H1 (cell line): ENCODE measurements around the gene GPRASP1. TPM values are rescaled to one million over a fixed set of nuclear protein-coding genes. Genes with fewer than 3 reads are reported as not detected.

Source experiments
- CTCF ChIA-PET: fragments of 300-600 bp; sonication (Branson Sonifier 250); formaldehyde crosslinking; loops from one replicate; lab custom pipeline; 2021; ENCODE audit not compliant: partially characterized antibody; lab: Charles Lee
- POLR2A ChIA-PET: fragments of 300-600 bp; sonication (Branson Sonifier 250); formaldehyde crosslinking; loops from one replicate; lab custom pipeline; 2021; ENCODE audit warnings: inconsistent platforms; ENCODE audit not compliant: partially characterized antibody; lab: Charles Lee
- DNase-seq, 2 experiments: peaks; one replicate each; pipeline versions ENCODE4 v3.0.0 to v3.0.0-alpha.2; 2010 to 2022; ENCODE audit warnings: low spot score in 2 of 2, low read depth in 1 of 2, mixed read lengths in 1 of 2
- FAIRE-seq: peaks from 2 replicates; lab custom pipeline; 2011; peaks lifted over from hg19 to GRCh38; lab: Jason Lieb, UNC
- H2AFZ ChIP-seq: 2 replicates; pipeline ENCODE4 v1.8.1; 2012; ENCODE audit warnings: low read length, inconsistent platforms
- H2AK5ac ChIP-seq: 2 replicates; pipeline ENCODE4 v1.6.1; 2013; ENCODE audit warnings: low read depth, low read length
- H2BK120ac ChIP-seq: replicated peaks from 2 replicates; pipeline ENCODE3; 2013; ENCODE audit warnings: low read depth, low read length, inconsistent platforms
- H2BK12ac ChIP-seq: 2 replicates; pipeline ENCODE4 v1.6.1; 2013; ENCODE audit warnings: low read depth, low read length
- H2BK15ac ChIP-seq: 2 replicates; pipeline ENCODE4 v1.6.1; 2013; ENCODE audit warnings: low read length
- H2BK20ac ChIP-seq: 2 replicates; pipeline ENCODE4 v1.6.1; 2013; ENCODE audit warnings: low read length
- H2BK5ac ChIP-seq: 2 replicates; pipeline ENCODE4 v1.6.1; 2013; ENCODE audit warnings: low read depth, low read length
- H3K14ac ChIP-seq: 2 replicates; pipeline ENCODE4 v1.6.1; 2013; ENCODE audit warnings: inconsistent platforms; ENCODE audit not compliant: insufficient read length
- H3K18ac ChIP-seq: 2 replicates; pipeline ENCODE4 v1.6.1; 2013; ENCODE audit warnings: low read length; ENCODE audit errors: extremely low read depth
- H3K23ac ChIP-seq: 2 replicates; pipeline ENCODE4 v1.6.1; 2013; ENCODE audit warnings: inconsistent platforms; ENCODE audit not compliant: insufficient read length
- H3K23me2 ChIP-seq: 2 replicates; pipeline ENCODE4 v1.6.1; 2013; ENCODE audit warnings: low read depth, low read length
- H3K27ac ChIP-seq: 2 replicates; pipeline ENCODE4 v1.6.1; 2011; ENCODE audit warnings: low read depth, low read length, inconsistent platforms
- H3K27me3 ChIP-seq, 4 experiments: replicated peaks in 1 of 4; 1 replicate in 1 of 4; 2 replicates in 3 of 4; pipeline versions ENCODE4 v1.6.1 to v1.8.1; 2011 to 2013; ENCODE audit warnings: low read length in 3 of 4, mild to moderate bottlenecking in 3 of 4, inconsistent platforms in 2 of 4, mixed read lengths in 2 of 4, moderate library complexity in 1 of 4; ENCODE audit not compliant: control insufficient read depth in 3 of 4, insufficient read depth in 3 of 4; ENCODE audit errors: extremely low read depth in 1 of 4
- H3K36me3 ChIP-seq, 4 experiments: 2 replicates each; pipeline versions ENCODE4 v1.6.1 to v1.8.1; 2011 to 2013; ENCODE audit warnings: mild to moderate bottlenecking in 4 of 4, low read length in 3 of 4, moderate library complexity in 2 of 4, control low read depth in 1 of 4, inconsistent platforms in 1 of 4; ENCODE audit not compliant: insufficient read depth in 4 of 4, control insufficient read depth in 2 of 4
- H3K4ac ChIP-seq: replicated peaks from 2 replicates; pipeline ENCODE3; 2013; ENCODE audit warnings: low read length, low read depth, mixed read lengths, inconsistent platforms; ENCODE audit not compliant: insufficient read length
- H3K4me1 ChIP-seq, 4 experiments: replicated peaks in 1 of 4; 1 replicate in 1 of 4; 2 replicates in 3 of 4; pipeline versions ENCODE4 v1.6.1 to v1.8.1; 2011 to 2013; ENCODE audit warnings: low read length in 3 of 4, inconsistent platforms in 2 of 4, mixed read lengths in 1 of 4; ENCODE audit not compliant: insufficient read depth in 4 of 4, control insufficient read depth in 3 of 4
- H3K4me2 ChIP-seq, 2 experiments: 2 replicates each; pipeline versions ENCODE4 v1.6.1 to v1.8.1; 2011 to 2013; ENCODE audit warnings: low read depth in 2 of 2, low read length in 2 of 2, control low read depth in 1 of 2, inconsistent platforms in 1 of 2, mild to moderate bottlenecking in 1 of 2; ENCODE audit not compliant: insufficient read depth in 1 of 2
- H3K4me3 ChIP-seq, 4 experiments: fragments of 200-600, 300-600 bp in 1 of 4; sonication (generic), shearing (Covaris generic), sonication (Bioruptor Twin) in 1 of 4; 2 replicates each; pipeline versions ENCODE4 v1.5.1 to v1.8.1; 2011 to 2016; ENCODE audit warnings: low read length in 4 of 4, low read depth in 3 of 4, control low read depth in 2 of 4, inconsistent platforms in 2 of 4, mild to moderate bottlenecking in 2 of 4, mixed read lengths in 1 of 4, moderate library complexity in 1 of 4; ENCODE audit not compliant: insufficient read depth in 2 of 4; ENCODE audit errors: extremely low read depth in 1 of 4
- H3K56ac ChIP-seq: replicated peaks from 2 replicates; pipeline ENCODE3; 2013; ENCODE audit warnings: low read depth, mild to moderate bottlenecking, mixed read lengths, low read length, inconsistent platforms; ENCODE audit not compliant: insufficient read length
- H3K79me1 ChIP-seq: 2 replicates; pipeline ENCODE4 v1.6.1; 2013; ENCODE audit warnings: low read depth, low read length, control low read depth
- H3K79me2 ChIP-seq, 2 experiments: 2 replicates each; pipeline versions ENCODE4 v1.6.1 to v1.8.1; 2012 to 2013; ENCODE audit warnings: low read length in 2 of 2, mild to moderate bottlenecking in 2 of 2, inconsistent platforms in 1 of 2; ENCODE audit not compliant: insufficient read depth in 2 of 2, control insufficient read depth in 1 of 2
- H3K9ac ChIP-seq, 4 experiments: replicated peaks in 1 of 4; 1 replicate in 1 of 4; 2 replicates in 3 of 4; pipeline versions ENCODE4 v1.6.1 to v1.8.1; 2011 to 2013; ENCODE audit warnings: low read depth in 3 of 4, low read length in 3 of 4, control low read depth in 2 of 4, mild to moderate bottlenecking in 2 of 4, moderate library complexity in 2 of 4, inconsistent platforms in 1 of 4; ENCODE audit errors: extremely low read depth in 1 of 4
- H3K9me3 ChIP-seq, 2 experiments: 2 replicates each; pipeline versions ENCODE4 v1.6.1 to v1.8.1; 2012 to 2013; ENCODE audit warnings: mild to moderate bottlenecking in 2 of 2, moderate library complexity in 2 of 2, control low read depth in 1 of 2, inconsistent platforms in 1 of 2, low read depth in 1 of 2, low read length in 1 of 2, mixed read lengths in 1 of 2; ENCODE audit not compliant: insufficient read depth in 2 of 2
- H4K20me1 ChIP-seq, 2 experiments: replicated peaks in 1 of 2; 2 replicates each; pipeline versions ENCODE3 to v1.8.1; 2011 to 2013; ENCODE audit warnings: inconsistent platforms in 2 of 2, low read length in 2 of 2, mild to moderate bottlenecking in 1 of 2; ENCODE audit not compliant: insufficient read depth in 2 of 2, control insufficient read depth in 1 of 2
- H4K5ac ChIP-seq: 2 replicates; pipeline ENCODE4 v1.6.1; 2013; ENCODE audit warnings: low read length, low read depth, mixed read lengths, inconsistent platforms; ENCODE audit not compliant: insufficient read length
- H4K8ac ChIP-seq: 2 replicates; pipeline ENCODE4 v1.8.0; 2013; ENCODE audit warnings: mild to moderate bottlenecking, moderate library complexity, low read length, inconsistent platforms; ENCODE audit not compliant: insufficient read depth; ENCODE audit errors: extremely low read depth
- H4K91ac ChIP-seq: replicated peaks from 2 replicates; pipeline ENCODE3; 2013; ENCODE audit warnings: low read length, mixed read lengths, inconsistent platforms; ENCODE audit not compliant: insufficient read length
- CHD2 ChIP-seq: IDR thresholded peaks from 2 replicates; pipeline ENCODE4 v1.6.1; 2012; ENCODE audit warnings: low read length, improper control_type of control experiment
- KDM4A ChIP-seq: IDR thresholded peaks from one replicate; pipeline ENCODE4 v1.7.1; 2012; ENCODE audit warnings: low read depth, mild to moderate bottlenecking, moderate library complexity, low read length, inconsistent platforms; ENCODE audit not compliant: severe bottlenecking
- WGBS, 2 experiments: shearing (Covaris generic) in 1 of 2; methylation state at CpG; one replicate each; pipeline versions ENCODE4 v1.1.6 to v1.1.7; 2013 to 2015; ENCODE audit warnings: low lambda C conversion rate in 2 of 2, mixed read lengths in 2 of 2, inconsistent platforms in 1 of 2, low coverage in 1 of 2, missing lambda C conversion rate in 1 of 2; ENCODE audit not compliant: insufficient replicate concordance in 2 of 2, insufficient coverage in 1 of 2, insufficient read length in 1 of 2; ENCODE audit errors: extremely low coverage in 1 of 2, missing lambda C conversion rate in 1 of 2; 5-methylcytosine and 5-hydroxymethylcytosine counted together
- long read RNA-seq, 2 experiments: library from RNA in 1 of 2; library from capped mRNA in 1 of 2; stranded (forward); transcript quantifications; one replicate each; pipeline ENCODE4 v2.0.0, GENCODE V29; 2021; ENCODE audit warnings: inconsistent platforms in 1 of 2
- polyA minus RNA-seq, 3 experiments: library from RNA; depleted of rRNA, polyadenylated mRNA; stranded (reverse); fragments of >200 nt; gene quantifications; 1 replicate in 2 of 3; 2 replicates in 1 of 3; pipeline ENCODE4 v1.2.3, GENCODE V29; 2011
- polyA plus RNA-seq, 7 experiments: library from polyadenylated mRNA; depleted of rRNA in 3 of 7; stranded (reverse) in 5 of 7; unstranded in 2 of 7; fragments of >200 nt in 5 of 7; fragments of 200-250 nt in 2 of 7; gene quantifications; 1 replicate in 5 of 7; 2 replicates in 1 of 7; 4 replicates in 1 of 7; pipeline versions ENCODE4 v1.2.1 to v1.2.3, GENCODE V29; 2011 to 2013; ENCODE audit warnings: missing spikeins in 2 of 7, mixed read lengths in 2 of 7
- total RNA-seq: library from RNA; stranded (reverse); fragmentation: NEBNext Ultra II Directional; extraction: Animal tissue kit (Norgen Biotek cat#: 25700); gene quantifications from 2 replicates; pipeline ENCODE4 v1.2.1, GENCODE V29; 2021
- TF ChIP-seq, protein P1 (sequence below): IDR thresholded peaks from 2 replicates; pipeline ENCODE4 v1.6.1; 2012; ENCODE audit warnings: inconsistent platforms

The GPRASP1 gene, protein sequence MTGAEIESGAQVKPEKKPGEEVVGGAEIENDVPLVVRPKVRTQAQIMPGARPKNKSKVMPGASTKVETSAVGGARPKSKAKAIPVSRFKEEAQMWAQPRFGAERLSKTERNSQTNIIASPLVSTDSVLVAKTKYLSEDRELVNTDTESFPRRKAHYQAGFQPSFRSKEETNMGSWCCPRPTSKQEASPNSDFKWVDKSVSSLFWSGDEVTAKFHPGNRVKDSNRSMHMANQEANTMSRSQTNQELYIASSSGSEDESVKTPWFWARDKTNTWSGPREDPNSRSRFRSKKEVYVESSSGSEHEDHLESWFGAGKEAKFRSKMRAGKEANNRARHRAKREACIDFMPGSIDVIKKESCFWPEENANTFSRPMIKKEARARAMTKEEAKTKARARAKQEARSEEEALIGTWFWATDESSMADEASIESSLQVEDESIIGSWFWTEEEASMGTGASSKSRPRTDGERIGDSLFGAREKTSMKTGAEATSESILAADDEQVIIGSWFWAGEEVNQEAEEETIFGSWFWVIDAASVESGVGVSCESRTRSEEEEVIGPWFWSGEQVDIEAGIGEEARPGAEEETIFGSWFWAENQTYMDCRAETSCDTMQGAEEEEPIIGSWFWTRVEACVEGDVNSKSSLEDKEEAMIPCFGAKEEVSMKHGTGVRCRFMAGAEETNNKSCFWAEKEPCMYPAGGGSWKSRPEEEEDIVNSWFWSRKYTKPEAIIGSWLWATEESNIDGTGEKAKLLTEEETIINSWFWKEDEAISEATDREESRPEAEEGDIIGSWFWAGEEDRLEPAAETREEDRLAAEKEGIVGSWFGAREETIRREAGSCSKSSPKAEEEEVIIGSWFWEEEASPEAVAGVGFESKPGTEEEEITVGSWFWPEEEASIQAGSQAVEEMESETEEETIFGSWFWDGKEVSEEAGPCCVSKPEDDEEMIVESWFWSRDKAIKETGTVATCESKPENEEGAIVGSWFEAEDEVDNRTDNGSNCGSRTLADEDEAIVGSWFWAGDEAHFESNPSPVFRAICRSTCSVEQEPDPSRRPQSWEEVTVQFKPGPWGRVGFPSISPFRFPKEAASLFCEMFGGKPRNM (N-terminal part only)
- total RNA-seq = 1.6 and 2.0 TPM in 2 replicates
- polyA plus RNA-seq (2011; rRNA removed) = 0.47 and 0.65 TPM in 2 replicates
- 1.0 TPM for polyA plus RNA-seq (2011; cell fraction: cytosol; rRNA removed)
- polyA plus RNA-seq (2011; cell fraction: nucleus; rRNA removed) = 1.4 TPM
- 1.2 to 2.1 TPM (median 1.8 TPM) in 4 replicates for polyA plus RNA-seq (2012, experiment 1 of 2)
- polyA plus RNA-seq (2012, experiment 2 of 2) = 0.12 TPM
- polyA plus RNA-seq (2013, experiment 1 of 2) = 0.89 TPM
- 0.87 TPM for polyA plus RNA-seq (2013, experiment 2 of 2)
- polyA minus RNA-seq (2011; rRNA and poly(A)+ RNA removed) = 1.2 and 2.3 TPM in 2 replicates
- polyA minus RNA-seq (2011; cell fraction: cytosol; rRNA and poly(A)+ RNA removed) = 2.1 TPM
- polyA minus RNA-seq (2011; cell fraction: nucleus; rRNA and poly(A)+ RNA removed) = 1.8 TPM
- long read RNA-seq, experiment 1, partial matches to known transcripts = 0 of 2 reads
- long read RNA-seq, experiment 1, other reads (novel, unspliced or antisense) = 2 of 2 reads
- long read RNA-seq, experiment 2, partial matches to known transcripts = 0 of 1 reads
- long read RNA-seq, experiment 2, other reads (novel, unspliced or antisense) = 1 of 1 reads

DNA sequence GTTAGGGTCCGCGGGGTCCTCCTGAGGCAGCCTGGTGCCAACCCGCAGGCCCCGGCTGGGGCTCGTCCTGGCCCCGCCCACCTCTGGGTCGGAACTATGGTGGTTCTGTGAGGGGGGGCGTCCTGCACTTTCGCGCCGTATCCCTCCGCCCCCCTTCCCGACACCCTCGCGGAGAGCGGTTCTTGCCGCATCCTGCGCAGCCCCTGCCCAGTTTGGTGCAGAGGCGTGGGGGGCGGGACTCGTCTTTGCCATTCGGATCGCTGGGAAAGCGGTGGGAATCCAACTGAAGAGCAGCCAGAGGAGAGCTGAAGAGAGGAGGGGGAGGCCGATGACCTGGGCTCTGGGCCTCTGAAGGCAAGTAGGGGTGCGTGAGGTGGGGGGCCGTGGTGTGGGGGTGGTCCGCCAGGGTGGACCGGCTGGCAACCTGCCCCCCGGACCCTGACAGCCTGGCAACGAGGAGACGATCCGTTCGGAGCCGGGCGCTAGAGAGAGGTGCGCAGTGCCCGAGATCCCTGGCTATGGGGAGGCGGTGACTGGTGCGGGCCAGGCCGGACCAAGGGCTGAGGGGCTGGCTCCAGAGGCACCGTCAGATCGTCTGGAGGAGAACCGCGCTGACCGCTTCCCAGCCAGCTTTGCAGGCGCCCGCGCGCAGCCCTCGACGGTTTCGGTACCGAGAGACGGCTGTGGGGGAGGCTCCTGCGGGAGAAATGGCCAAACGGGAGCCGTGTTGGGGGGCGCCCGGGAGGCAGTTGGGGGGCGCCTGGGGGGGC lies at the start of gene GPRASP1:
TSS of gene GPRASP1 (plus strand) at position 242 of the 770 bp plus-strand sequence. CDS start 2,431 bp downstream, outside the sequence.
- ChIA-PET POLR2A (no interaction called here), CTCF (interaction anchor here (1.4 to 1.9 kb wide), 2 partner anchors 9 to 52 kb away, joined by 3 to 5 read pairs; partner anchors contain the start of gene ARMCX5)
- H3K4me3 ChIP-seq = peak within 1 kb of the TSS; percentile 42 to 65 (median 49)
- H3K4me2 ChIP-seq = peak within 1 kb of the TSS; percentile 91 to 96
- H2AK5ac ChIP-seq = no peak within 1 kb of the TSS
- H4K8ac ChIP-seq = 0 out of 2 replicates have a peak within 1 kb of the TSS, but pooled peaks have one; percentile 51
- no peaks in the 10 kb centered on the region; a peak in 3 of 7 replicates for H3K27me3 ChIP-seq
- peaks cover 0 to 2% (median 0%) of the 10 kb centered on the region in 4 experiments; a peak in 1 of 7 replicates for H3K4me1 ChIP-seq
- H4K91ac ChIP-seq = no peak within 1 kb of the TSS
- H3K18ac ChIP-seq = no peak within 1 kb of the TSS; the same call in 1 of the 2 replicates
- no peak within 1 kb of the TSS for H3K4ac ChIP-seq
- no peak within 1 kb of the TSS for H2BK5ac ChIP-seq
- H3K23me2 ChIP-seq = peaks cover 3% of the 10 kb centered on the region; the same call in 1 of the 2 replicates
- H2BK120ac ChIP-seq = no peak within 1 kb of the TSS
- no peak within 1 kb of the TSS for H3K23ac ChIP-seq
- H3K14ac ChIP-seq = no peak within 1 kb of the TSS
- no peaks in the 10 kb centered on the region for H3K9me3 ChIP-seq
- H4K5ac ChIP-seq = no peak within 1 kb of the TSS
- H3K36me3 ChIP-seq = no peaks in the 10 kb centered on the region
- no peaks in the 10 kb centered on the region for H3K79me2 ChIP-seq
- H3K79me1 ChIP-seq = no peaks in the 10 kb centered on the region
- H2BK15ac ChIP-seq = no peak within 1 kb of the TSS
- H2AFZ ChIP-seq = no peak within 1 kb of the TSS; the same call in 1 of the 2 replicates
- FAIRE-seq (no peak), DNase-seq (peak in 1 of 2 experiments; percentile 62)
- H2BK20ac ChIP-seq = no peak within 1 kb of the TSS
- no peak within 1 kb of the TSS for H3K56ac ChIP-seq
- H4K20me1 ChIP-seq = no peaks in the 10 kb centered on the region
- WGBS, 2 experiments = 0% methylated on average over 8 of the region's 61 CpGs; no CpG with 5 or more reads in 1 of the 2 experiments
- H3K27ac ChIP-seq = no peak within 1 kb of the TSS
- H2BK12ac ChIP-seq = no peak within 1 kb of the TSS
- H3K9ac ChIP-seq = peak within 1 kb of the TSS in 2 of 4 experiments; percentile 4 to 5; a peak in 1 of 7 replicates
- TF ChIP-seq, protein P1, sequence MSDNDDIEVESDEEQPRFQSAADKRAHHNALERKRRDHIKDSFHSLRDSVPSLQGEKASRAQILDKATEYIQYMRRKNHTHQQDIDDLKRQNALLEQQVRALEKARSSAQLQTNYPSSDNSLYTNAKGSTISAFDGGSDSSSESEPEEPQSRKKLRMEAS = peak; percentile 34; the same call in 1 of the 2 replicates
- TF ChIP-seq CHD2 (peak; percentile 32; the same call in 1 of the 2 replicates), KDM4A (peak; percentile 46)
